ENCODE measurements around the gene RPN2. TPM values are rescaled to one million over a fixed set of nuclear protein-coding genes. Genes with fewer than 3 reads are reported as not detected.

Gene RPN2
- total RNA-seq, 1 donor from 2014 or later, result 142 TPM

- Mint-ChIP-seq H3K4me1 (no peaks in the 10 kb centered on the region), H3K27ac (no peak overlapping the region), H3K36me3 (peaks cover 20% of the 10 kb centered on the region), H3K27me3 (ENCODE audit: low read depth) (no peaks in the 10 kb centered on the region), H3K4me3 (no peak overlapping the region), H3K9me3 (no peaks in the 10 kb centered on the region)
- no peak for DNase-seq (ENCODE audit: low spot score in 2 of 2, unreplicated experiment in 2 of 2)
- TF ChIP-seq CTCF (IDR thresholded peaks at IDR 0.05; ENCODE audit: unreplicated experiment), result no peak
These were observed 68.4 kb downstream of the RPN2 start for GRCh38 chr20:37247547-37247946.

GRCh38 chr20:37249304-37249703, 70.2 kb downstream of the RPN2 start:
- no peak for DNase-seq (ENCODE audit: low spot score in 2 of 2, unreplicated experiment in 2 of 2)
- Mint-ChIP-seq H3K4me3 (no peak overlapping the region), H3K27ac (no peak overlapping the region), H3K27me3 (ENCODE audit: low read depth) (no peaks in the 10 kb centered on the region), H3K36me3 (peaks cover 9% of the 10 kb centered on the region), H3K9me3 (peaks cover 2% of the 10 kb centered on the region), H3K4me1 (no peaks in the 10 kb centered on the region)
- no peak for TF ChIP-seq CTCF (IDR thresholded peaks at IDR 0.05; ENCODE audit: unreplicated experiment)

- Mint-ChIP-seq H3K9me3 (peaks cover 7% of the 10 kb centered on the region), H3K36me3 (peaks cover 7% of the 10 kb centered on the region), H3K27ac (no peak overlapping the region), H3K4me1 (no peaks in the 10 kb centered on the region), H3K27me3 (ENCODE audit: low read depth) (no peaks in the 10 kb centered on the region), H3K4me3 (no peak overlapping the region)
- TF ChIP-seq CTCF (IDR thresholded peaks at IDR 0.05; ENCODE audit: unreplicated experiment), result no peak
- DNase-seq (ENCODE audit: low spot score in 2 of 2, unreplicated experiment in 2 of 2), result no peak
These were observed 72.8 kb downstream of the RPN2 start for GRCh38 chr20:37251825-37252477.

GRCh38 chr20:37253087-37253486, 74.0 kb downstream of the RPN2 start:
- no peak for DNase-seq (ENCODE audit: low spot score in 2 of 2, unreplicated experiment in 2 of 2)
- H3K36me3 Mint-ChIP-seq, result peaks cover 5% of the 10 kb centered on the region
- no peak overlapping the region for H3K4me3 Mint-ChIP-seq
- TF ChIP-seq CTCF (IDR thresholded peaks at IDR 0.05; ENCODE audit: unreplicated experiment), result no peak
- no peaks in the 10 kb centered on the region for H3K27me3 Mint-ChIP-seq (ENCODE audit: low read depth)
- H3K27ac Mint-ChIP-seq, result no peak overlapping the region
- no peaks in the 10 kb centered on the region for H3K4me1 Mint-ChIP-seq
- peaks cover 7% of the 10 kb centered on the region for H3K9me3 Mint-ChIP-seq

GRCh38 chr20:37254114-37254878, 75.2 kb downstream of the RPN2 start:
- H3K4me3 Mint-ChIP-seq, result no peak overlapping the region
- no peaks in the 10 kb centered on the region for H3K4me1 Mint-ChIP-seq
- peaks cover 7% of the 10 kb centered on the region for H3K9me3 Mint-ChIP-seq
- H3K36me3 Mint-ChIP-seq, result peaks cover 1% of the 10 kb centered on the region
- no peak overlapping the region for H3K27ac Mint-ChIP-seq
- DNase-seq (ENCODE audit: low spot score in 2 of 2, unreplicated experiment in 2 of 2), result no peak
- TF ChIP-seq CTCF (IDR thresholded peaks at IDR 0.05; ENCODE audit: unreplicated experiment), result no peak
- peaks cover 2% of the 10 kb centered on the region for H3K27me3 Mint-ChIP-seq (ENCODE audit: low read depth)

All from mesothelial cell of epicardium (in vitro differentiated cells).